Measurements from ENCODE around the gene FLII.

Gene FLII

GRCh38 chr17:18253947-18254821 lies 4.4 kb downstream of the FLII start:
- no peak overlapping the region for H3K27ac ChIP-seq

DNA sequence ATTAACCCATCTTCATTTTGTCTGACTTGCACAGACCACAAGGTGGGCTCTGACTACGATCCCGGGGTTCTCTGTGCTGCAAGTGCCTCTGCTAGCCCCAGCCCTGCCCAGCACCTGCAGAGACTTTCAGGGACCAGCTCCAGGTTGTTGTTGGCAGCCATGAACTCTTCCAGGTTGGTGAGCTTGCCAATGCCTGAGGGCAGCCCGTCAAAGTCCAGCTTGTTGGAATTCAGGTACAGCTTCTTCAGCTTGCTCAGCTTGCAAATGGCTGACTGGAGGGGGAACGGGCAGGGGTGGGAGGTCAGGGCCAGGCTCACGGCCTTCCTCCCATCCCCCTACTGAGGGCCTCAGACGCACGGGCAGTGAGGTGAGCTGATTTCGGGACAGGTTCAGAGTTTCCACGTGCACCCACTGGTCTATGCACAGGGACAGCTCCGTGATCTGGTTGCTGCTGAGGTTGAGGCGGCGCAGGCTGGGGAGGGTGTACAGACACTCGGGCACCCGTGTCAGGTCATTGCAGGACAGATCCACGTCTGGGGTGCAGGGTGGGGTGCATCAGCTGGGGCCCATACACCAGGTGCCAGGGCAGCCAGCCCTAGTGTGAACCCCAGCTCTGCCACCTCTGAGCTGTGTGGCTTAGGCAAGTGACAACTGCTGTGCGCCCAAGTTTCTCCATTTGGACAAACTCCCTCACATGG lies 5.2 kb downstream of the FLII start:
- H3K27ac ChIP-seq, result no peak overlapping the region
- no peak for TF ChIP-seq CTCF (conservative IDR thresholded peaks at IDR 0.05)

More at GRCh38 chr17:18253947-18254821, 4.4 kb downstream of the FLII start:
- no peak for TF ChIP-seq CTCF (conservative IDR thresholded peaks at IDR 0.05)

GRCh38 chr17:18252160-18252559 lies 6.4 kb downstream of the FLII start:
- no peak overlapping the region for H3K27ac ChIP-seq
- no peak for TF ChIP-seq CTCF (conservative IDR thresholded peaks at IDR 0.05)

DNA sequence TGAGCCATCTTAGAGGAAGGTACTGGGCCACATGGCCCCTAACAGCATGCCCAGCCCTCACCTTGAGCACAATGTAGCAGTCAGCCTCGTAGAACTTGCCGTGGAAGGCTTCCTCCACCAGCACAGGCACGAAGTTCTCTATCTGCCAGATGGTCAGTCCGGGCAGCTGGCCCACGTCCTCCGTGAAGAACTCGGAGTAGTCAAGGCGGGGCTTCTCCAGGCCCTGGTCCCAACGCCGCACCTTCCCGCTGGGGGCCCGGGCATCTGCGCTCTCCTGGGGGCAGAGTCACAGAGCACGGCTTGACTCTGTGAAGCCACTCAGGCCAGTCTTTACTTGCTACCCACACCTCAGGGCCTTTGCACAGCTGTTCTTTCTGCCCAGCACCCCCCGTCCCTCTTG lies 7.3 kb downstream of the FLII start:
- no peak overlapping the region for H3K27ac ChIP-seq
- no peak for TF ChIP-seq CTCF (conservative IDR thresholded peaks at IDR 0.05)

DNA sequence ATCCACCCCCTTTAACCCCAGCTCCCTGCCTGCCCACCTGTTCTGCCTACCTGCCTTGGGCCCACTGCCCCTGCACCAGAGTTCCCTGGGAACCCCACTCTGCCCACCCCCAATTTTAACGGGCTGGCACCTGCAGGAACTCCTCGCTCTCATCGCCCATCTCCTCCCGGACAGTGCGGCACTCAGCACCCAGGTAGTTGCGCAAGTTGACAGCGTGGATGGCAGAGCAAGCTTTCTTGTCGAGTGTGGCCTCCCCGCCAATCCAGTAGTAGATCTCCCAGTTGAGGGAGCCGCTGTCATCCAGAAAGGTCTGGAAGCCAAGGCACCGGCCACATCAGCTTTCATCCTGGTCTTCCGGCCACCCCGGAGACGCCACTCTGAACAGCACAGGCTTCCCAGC lies 7.8 kb downstream of the FLII start:
- TF ChIP-seq CTCF (conservative IDR thresholded peaks at IDR 0.05), result no peak

DNA sequence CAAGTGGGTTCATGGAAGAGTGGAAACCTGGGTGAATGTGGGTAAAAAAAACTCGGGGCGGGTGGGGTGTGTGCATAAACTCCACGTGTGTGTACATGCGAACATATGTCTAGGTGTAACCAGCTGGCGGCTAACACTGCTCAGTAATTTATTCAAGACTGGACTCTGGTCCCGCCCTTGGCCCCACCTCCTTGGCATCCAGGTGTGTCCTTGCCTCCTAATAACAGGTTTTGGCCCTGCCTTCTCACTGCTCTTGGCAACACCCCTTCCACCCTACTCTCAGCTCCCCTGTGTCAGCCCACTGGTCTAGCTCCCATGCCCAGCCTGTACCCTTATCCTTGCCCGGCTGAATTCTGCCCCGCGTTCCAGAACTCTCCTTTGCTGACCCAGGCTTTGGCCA lies 8.3 kb downstream of the FLII start:
- no peak for TF ChIP-seq CTCF (conservative IDR thresholded peaks at IDR 0.05)
- no peak overlapping the region for H3K27ac ChIP-seq

More for the DNA sequence above, 7.8 kb downstream of the FLII start:
- H3K27ac ChIP-seq, result no peak overlapping the region

- peak overlapping the region; percentile 56; the same call in 1 of the 2 replicates for H3K27ac ChIP-seq
- no peak for TF ChIP-seq CTCF (conservative IDR thresholded peaks at IDR 0.05)
These were observed 9.7 kb downstream of the FLII start for GRCh38 chr17:18248811-18249210.

Measured in VCaP (cell line).